NT2/D1 (cell line): ENCODE data around the gene HCN1.

Experiments
- YY1 ChIP-seq: IDR thresholded peaks from 2 replicates; pipeline ENCODE4 v1.6.1; 2011; ENCODE audit not compliant: insufficient read length, insufficient read depth
- ZNF274 ChIP-seq: IDR thresholded peaks from 2 replicates; pipeline ENCODE4 v1.6.1; 2011; ENCODE audit warnings: mild to moderate bottlenecking, low read depth, low read length

DNA sequence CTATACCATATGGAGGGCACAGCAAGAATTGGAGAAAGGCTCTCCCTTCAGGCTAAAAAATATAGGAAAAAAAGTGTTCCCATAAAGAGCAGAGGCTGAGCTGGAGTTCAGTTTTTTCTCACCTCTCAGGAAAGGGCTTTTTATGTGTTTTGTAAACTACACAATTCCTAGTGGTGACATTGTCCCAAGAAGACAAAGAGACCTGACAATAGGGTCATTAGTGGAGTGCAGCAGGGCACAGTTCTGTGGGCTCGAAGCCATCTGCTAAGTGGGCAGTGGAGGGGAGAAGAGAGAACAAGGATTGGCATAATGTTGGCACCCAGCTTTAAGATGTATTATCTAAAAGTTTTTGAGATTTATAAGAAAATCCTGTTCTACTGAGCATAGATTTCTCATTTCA lies 162.5 kb downstream of the HCN1 start:
- no peak for TF ChIP-seq YY1
- TF ChIP-seq ZNF274: no peak
